Neural progenitor cell (in vitro differentiated cells): ENCODE data around the gene AVPR1B. TPM values are rescaled to one million over a fixed set of nuclear protein-coding genes. Genes with fewer than 3 reads are reported as not detected.

ENCODE experiments used
- DNase-seq: peaks from one replicate; pipeline ENCODE4 v3.0.0-alpha.2; 2016; ENCODE audit warnings: low spot score
- H2AFZ ChIP-seq: fragments of 200-600 bp; sonication (generic); replicated peaks from 2 replicates; pipeline ENCODE4 v1.6.1; 2016; ENCODE audit warnings: antibody characterized with exemption
- H3F3A ChIP-seq: fragments of 200-600 bp; sonication (generic); 2 replicates; pipeline ENCODE4 v1.6.1; 2016; ENCODE audit warnings: antibody characterized with exemption, low read depth
- H3K27ac ChIP-seq: fragments of 200-600 bp; sonication (generic); 2 replicates; pipeline ENCODE4 v1.5.1; 2016; ENCODE audit warnings: mild to moderate bottlenecking
- H3K27me3 ChIP-seq: fragments of 200-600 bp; sonication (generic); 2 replicates; pipeline ENCODE4 v1.6.1; 2016; ENCODE audit warnings: mild to moderate bottlenecking, moderate library complexity
- H3K36me3 ChIP-seq: fragments of 200-600 bp; sonication (generic); 2 replicates; pipeline ENCODE4 v1.5.1; 2016
- H3K4me1 ChIP-seq: fragments of 200-600 bp; sonication (generic); 2 replicates; pipeline ENCODE4 v1.6.1; 2016; ENCODE audit warnings: mixed run types
- H3K4me2 ChIP-seq: fragments of 200-600 bp; sonication (generic); 2 replicates; pipeline ENCODE4 v1.6.1; 2016
- H3K4me3 ChIP-seq: fragments of 200-600 bp; sonication (generic); 2 replicates; pipeline ENCODE4 v1.5.1; 2016
- H3K79me2 ChIP-seq: fragments of 200-600 bp; sonication (generic); 2 replicates; pipeline ENCODE4 v1.6.1; 2016; ENCODE audit warnings: low read depth
- H3K9ac ChIP-seq: fragments of 200-600 bp; sonication (generic); 2 replicates; pipeline ENCODE4 v1.6.1; 2016
- H3K9me3 ChIP-seq: fragments of 200-600 bp; sonication (generic); 2 replicates; pipeline ENCODE4 v1.5.1; 2016; ENCODE audit warnings: low read depth
- H4K20me1 ChIP-seq: fragments of 200-600 bp; sonication (generic); 2 replicates; pipeline ENCODE4 v1.6.1; 2016; ENCODE audit warnings: low read depth
- H3K27ac Mint-ChIP-seq: 3 replicates; pipeline ENCODE4 v1.8.0; 2021; ENCODE audit warnings: mixed read lengths
- H3K27me3 Mint-ChIP-seq: 2 replicates; pipeline ENCODE4 v1.8.0; 2022; ENCODE audit warnings: low read depth, mild to moderate bottlenecking, inconsistent platforms, moderate library complexity, mixed read lengths; ENCODE audit not compliant: insufficient read depth
- H3K36me3 Mint-ChIP-seq: 3 replicates; pipeline ENCODE4 v1.8.0; 2021; ENCODE audit warnings: mixed read lengths
- H3K4me1 Mint-ChIP-seq: 3 replicates; pipeline ENCODE4 v1.8.0; 2021; ENCODE audit warnings: mixed read lengths
- H3K4me3 Mint-ChIP-seq: 3 replicates; pipeline ENCODE4 v1.8.0; 2021; ENCODE audit warnings: mild to moderate bottlenecking, moderate library complexity, mixed read lengths
- H3K9me3 Mint-ChIP-seq: 3 replicates; pipeline ENCODE4 v1.8.0; 2020; ENCODE audit warnings: mixed read lengths
- EZH2 ChIP-seq: fragments of 200-600 bp; sonication (generic); IDR thresholded peaks from 2 replicates; pipeline ENCODE4 v1.6.1; 2017; ENCODE audit warnings: antibody characterized with exemption, mild to moderate bottlenecking, moderate library complexity
- EZH2phosphoT487 ChIP-seq: fragments of 200-600 bp; sonication (generic); IDR thresholded peaks from 2 replicates; pipeline ENCODE4 v1.6.1; 2017; ENCODE audit warnings: antibody characterized with exemption
- total RNA-seq: library from RNA; depleted of rRNA; stranded (reverse); fragments of >200 nt; gene quantifications from 2 replicates; pipeline ENCODE4 v1.2.3, GENCODE V29; 2015; ENCODE audit warnings: low replicate concordance
- TF ChIP-seq, protein P1 (sequence below): fragments of 200-600 bp; sonication (generic); IDR thresholded peaks from 2 replicates; pipeline ENCODE4 v1.5.1; 2017; ENCODE audit warnings: antibody characterized with exemption, mild to moderate bottlenecking

Gene AVPR1B
- total RNA-seq, 1 donor from 2014 or later: not detected

DNA sequence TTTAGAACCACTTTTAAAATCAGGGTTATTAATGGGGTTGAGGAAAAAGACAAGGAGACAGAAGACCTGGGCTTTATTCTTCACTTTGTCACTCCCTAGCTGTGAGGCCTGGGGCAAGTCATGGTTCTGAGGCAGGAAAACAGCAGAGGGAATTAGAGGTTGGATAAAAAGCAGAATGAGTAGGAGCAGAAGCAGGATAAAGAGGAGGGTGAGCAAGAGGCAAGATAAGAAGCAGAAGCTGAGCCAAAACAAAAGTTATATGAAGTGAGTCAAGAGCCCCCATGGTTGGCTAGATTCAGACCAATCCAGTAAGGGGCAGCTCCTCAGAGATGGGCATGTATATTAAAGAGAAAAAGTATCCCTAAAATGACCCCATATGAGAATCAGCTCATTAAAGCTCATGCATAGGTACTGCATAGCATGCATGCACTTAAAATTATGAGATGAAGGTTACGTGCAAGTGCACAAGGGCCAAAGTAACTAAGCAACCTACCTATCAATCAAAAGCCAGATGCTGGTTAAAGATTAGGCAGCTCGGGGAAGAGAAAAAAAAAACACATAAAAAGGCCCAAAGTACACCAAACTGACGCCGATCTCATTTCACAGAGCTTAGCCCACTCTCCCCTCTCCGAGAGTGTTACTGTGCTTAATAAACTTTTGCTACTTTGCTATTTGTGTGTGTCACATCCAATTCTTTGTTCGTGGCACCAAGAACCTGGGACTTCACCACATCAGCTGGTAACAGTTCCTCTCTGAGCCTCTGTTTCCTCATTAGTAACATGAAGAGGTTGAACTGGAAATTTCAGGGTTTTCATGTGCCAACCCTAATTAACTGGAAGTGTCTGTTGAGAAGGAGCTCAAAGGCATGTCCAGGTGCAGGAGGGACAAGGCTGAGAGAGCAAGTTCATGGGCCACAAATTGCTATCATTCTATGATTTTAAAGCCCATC is 2.2 kb downstream of the AVPR1B start:
- Histone ChIP-seq H4K20me1 (no peaks in the 10 kb centered on the region), H3K36me3 (no peaks in the 10 kb centered on the region), H3K27ac (no peak overlapping the region), H3K4me1 (peaks cover 6% of the 10 kb centered on the region), H3K4me2 (no peak overlapping the region), H3K27me3 (peaks cover 51% of the 10 kb centered on the region), H3K9me3 (peaks cover 1% of the 10 kb centered on the region), H3K4me3 (no peak overlapping the region), H2AFZ (no peak overlapping the region), H3K9ac (no peak overlapping the region), H3F3A (peaks cover 4% of the 10 kb centered on the region), H3K79me2 (no peaks in the 10 kb centered on the region)
- DNase-seq: no peak
- H3K4me3 Mint-ChIP-seq: no peak overlapping the region
- H3K4me1 Mint-ChIP-seq: peaks cover 27% of the 10 kb centered on the region
- H3K36me3 Mint-ChIP-seq: no peaks in the 10 kb centered on the region
- peaks cover 44% of the 10 kb centered on the region for H3K27me3 Mint-ChIP-seq
- no peak overlapping the region for H3K27ac Mint-ChIP-seq
- TF ChIP-seq, protein P1, sequence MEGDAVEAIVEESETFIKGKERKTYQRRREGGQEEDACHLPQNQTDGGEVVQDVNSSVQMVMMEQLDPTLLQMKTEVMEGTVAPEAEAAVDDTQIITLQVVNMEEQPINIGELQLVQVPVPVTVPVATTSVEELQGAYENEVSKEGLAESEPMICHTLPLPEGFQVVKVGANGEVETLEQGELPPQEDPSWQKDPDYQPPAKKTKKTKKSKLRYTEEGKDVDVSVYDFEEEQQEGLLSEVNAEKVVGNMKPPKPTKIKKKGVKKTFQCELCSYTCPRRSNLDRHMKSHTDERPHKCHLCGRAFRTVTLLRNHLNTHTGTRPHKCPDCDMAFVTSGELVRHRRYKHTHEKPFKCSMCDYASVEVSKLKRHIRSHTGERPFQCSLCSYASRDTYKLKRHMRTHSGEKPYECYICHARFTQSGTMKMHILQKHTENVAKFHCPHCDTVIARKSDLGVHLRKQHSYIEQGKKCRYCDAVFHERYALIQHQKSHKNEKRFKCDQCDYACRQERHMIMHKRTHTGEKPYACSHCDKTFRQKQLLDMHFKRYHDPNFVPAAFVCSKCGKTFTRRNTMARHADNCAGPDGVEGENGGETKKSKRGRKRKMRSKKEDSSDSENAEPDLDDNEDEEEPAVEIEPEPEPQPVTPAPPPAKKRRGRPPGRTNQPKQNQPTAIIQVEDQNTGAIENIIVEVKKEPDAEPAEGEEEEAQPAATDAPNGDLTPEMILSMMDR: no peak
- TF ChIP-seq EZH2 (no peak), EZH2phosphoT487 (no peak)
- peaks cover 6% of the 10 kb centered on the region for H3K9me3 Mint-ChIP-seq

DNA sequence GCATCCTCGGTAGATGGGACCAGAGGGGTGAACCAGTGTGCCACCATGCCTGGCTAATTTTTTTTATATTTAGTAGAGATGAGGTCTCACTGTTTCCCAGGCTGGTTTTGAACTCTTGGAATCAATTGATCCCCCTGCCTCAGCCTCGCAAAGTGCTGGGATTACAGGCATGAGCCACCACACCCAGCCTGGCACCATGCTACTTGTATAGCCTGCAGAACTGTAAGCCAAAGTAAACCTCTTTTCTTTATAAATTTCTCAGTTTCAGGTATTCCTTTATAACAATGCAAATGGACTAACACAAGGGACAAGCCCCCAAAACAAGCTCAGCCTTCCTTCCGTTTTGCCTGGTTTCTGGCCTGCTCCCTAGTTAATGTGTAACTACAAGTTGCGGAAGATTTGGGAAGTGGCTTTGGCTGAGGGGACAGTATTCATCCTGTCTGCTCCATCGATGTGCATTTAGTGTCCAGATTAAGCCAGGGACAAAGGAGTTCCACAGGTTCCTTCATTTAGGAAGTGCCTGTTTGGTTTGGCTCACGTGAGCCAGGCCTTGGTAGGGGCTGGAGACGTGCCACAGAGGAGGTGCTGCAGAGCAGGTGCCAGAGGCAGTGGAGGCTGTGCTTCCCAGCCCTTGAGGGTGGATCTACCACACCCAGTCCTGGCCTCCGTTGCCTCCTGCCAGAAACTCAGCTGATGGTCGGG is 4.4 kb downstream of the AVPR1B start:
- no peak overlapping the region for H2AFZ ChIP-seq
- no peaks in the 10 kb centered on the region for H3K9me3 Mint-ChIP-seq
- TF ChIP-seq EZH2phosphoT487: no peak
- no peak for TF ChIP-seq EZH2
- TF ChIP-seq, protein P1: no peak
- no peak overlapping the region for H3K9ac ChIP-seq
- H3K27me3 Mint-ChIP-seq: peaks cover 39% of the 10 kb centered on the region
- no peaks in the 10 kb centered on the region for H3K36me3 ChIP-seq
- DNase-seq: no peak
- peak overlapping the region; percentile 62 for H3K4me3 Mint-ChIP-seq
- H3K27me3 ChIP-seq: peaks cover 29% of the 10 kb centered on the region
- no peaks in the 10 kb centered on the region for H3K36me3 Mint-ChIP-seq
- H3K27ac Mint-ChIP-seq: no peak overlapping the region
- no peak overlapping the region for H3K27ac ChIP-seq
- no peak overlapping the region for H3K4me3 ChIP-seq
- no peaks in the 10 kb centered on the region for H3K9me3 ChIP-seq
- H3K79me2 ChIP-seq: no peaks in the 10 kb centered on the region
- no peaks in the 10 kb centered on the region for H4K20me1 ChIP-seq
- no peaks in the 10 kb centered on the region for H3F3A ChIP-seq
- peaks cover 24% of the 10 kb centered on the region for H3K4me1 Mint-ChIP-seq
- H3K4me1 ChIP-seq: peaks cover 3% of the 10 kb centered on the region
- H3K4me2 ChIP-seq: no peak overlapping the region

DNA sequence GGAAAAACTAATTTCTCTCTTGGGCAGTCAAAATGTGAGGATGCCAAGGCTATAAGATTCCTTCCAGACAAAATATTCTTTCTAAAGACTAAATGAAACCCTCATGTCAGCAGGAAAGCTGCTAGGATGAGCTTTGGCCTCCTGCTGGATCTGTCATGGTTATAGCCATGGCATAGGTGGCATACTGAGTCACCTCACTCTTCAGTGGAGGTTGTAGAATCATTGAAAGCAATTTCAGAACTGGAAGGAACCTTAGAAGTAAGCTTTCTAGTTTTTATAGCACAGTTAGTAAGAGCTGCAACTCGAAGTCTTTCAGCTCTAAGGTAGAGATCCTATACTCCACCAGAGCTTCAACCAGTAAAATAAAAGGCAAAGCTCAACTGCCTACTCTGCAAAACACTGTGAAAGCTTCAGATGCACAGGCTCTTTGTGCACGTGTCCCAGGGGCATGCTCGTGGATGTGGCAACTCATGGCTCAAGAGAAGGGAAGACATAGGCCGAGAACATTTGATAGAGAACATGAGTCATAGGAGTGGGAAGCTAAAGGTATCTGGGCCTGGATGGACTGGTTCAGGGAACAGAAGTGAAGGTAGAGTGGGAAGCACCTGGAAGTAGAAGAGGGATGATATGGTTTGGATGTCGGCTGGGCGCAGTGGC is 5.8 kb downstream of the AVPR1B start:
- H3K79me2 ChIP-seq: no peaks in the 10 kb centered on the region
- no peak for DNase-seq
- H3F3A ChIP-seq: no peaks in the 10 kb centered on the region
- no peaks in the 10 kb centered on the region for H4K20me1 ChIP-seq
- H3K36me3 ChIP-seq: no peaks in the 10 kb centered on the region
- TF ChIP-seq EZH2phosphoT487 (no peak), EZH2 (no peak)
- TF ChIP-seq, protein P1: no peak
- H3K9ac ChIP-seq: no peak overlapping the region
- H3K4me3 ChIP-seq: no peak overlapping the region
- no peaks in the 10 kb centered on the region for H3K4me1 ChIP-seq
- H3K4me3 Mint-ChIP-seq: no peak overlapping the region
- no peaks in the 10 kb centered on the region for H3K9me3 Mint-ChIP-seq
- H3K27me3 Mint-ChIP-seq: peaks cover 30% of the 10 kb centered on the region
- peaks cover 24% of the 10 kb centered on the region for H3K4me1 Mint-ChIP-seq
- no peak overlapping the region for H3K27ac ChIP-seq
- H3K4me2 ChIP-seq: no peak overlapping the region
- peaks cover 15% of the 10 kb centered on the region for H3K27me3 ChIP-seq
- H3K27ac Mint-ChIP-seq: no peak overlapping the region
- H3K9me3 ChIP-seq: no peaks in the 10 kb centered on the region
- no peak overlapping the region for H2AFZ ChIP-seq
- no peaks in the 10 kb centered on the region for H3K36me3 Mint-ChIP-seq
